KMS-11 (cell line): ENCODE results near the gene TBC1D4.

ENCODE experiments used
- H2AFZ ChIP-seq: fragments of 200-600 bp; sonication (generic); 2 replicates; pipeline ENCODE4 v1.6.1; 2016; ENCODE audit warnings: antibody characterized with exemption, mixed run types, low read depth
- H3K27ac ChIP-seq: fragments of 200-600 bp; sonication (generic); 2 replicates; pipeline ENCODE4 v1.6.1; 2016; ENCODE audit warnings: mild to moderate bottlenecking, mixed run types
- H3K27me3 ChIP-seq: fragments of 200-600 bp; sonication (generic); 2 replicates; pipeline ENCODE4 v1.6.1; 2017; ENCODE audit warnings: mild to moderate bottlenecking, low read depth, mixed run types, moderate library complexity; ENCODE audit not compliant: insufficient read depth
- H3K36me3 ChIP-seq: fragments of 200-600 bp; sonication (generic); 2 replicates; pipeline ENCODE4 v1.6.1; 2017; ENCODE audit warnings: mild to moderate bottlenecking, mixed run types; ENCODE audit not compliant: insufficient read depth
- H3K4me1 ChIP-seq: fragments of 200-600 bp; sonication (generic); 2 replicates; pipeline ENCODE4 v1.6.1; 2016; ENCODE audit warnings: mild to moderate bottlenecking, low read depth, mixed run types; ENCODE audit not compliant: poor library complexity, severe bottlenecking
- H3K4me2 ChIP-seq: fragments of 200-600 bp; sonication (generic); 2 replicates; pipeline ENCODE4 v1.7.0; 2016; ENCODE audit warnings: mild to moderate bottlenecking, mixed run types
- H3K4me3 ChIP-seq: fragments of 200-600 bp; sonication (generic); IDR thresholded peaks from 2 replicates; pipeline ENCODE4 v1.6.1; 2017; ENCODE audit warnings: low read depth, low read length, mixed read lengths; ENCODE audit not compliant: insufficient read depth
- H3K79me2 ChIP-seq: fragments of 200-600 bp; sonication (generic); 2 replicates; pipeline ENCODE4 v1.6.1; 2016; ENCODE audit warnings: low read depth, mixed run types; ENCODE audit not compliant: insufficient read depth
- H3K9ac ChIP-seq: fragments of 200-600 bp; sonication (generic); 2 replicates; pipeline ENCODE4 v1.6.1; 2016; ENCODE audit warnings: mild to moderate bottlenecking, mixed run types
- H4K20me1 ChIP-seq: fragments of 200-600 bp; sonication (generic); 2 replicates; pipeline ENCODE4 v1.6.1; 2016; ENCODE audit warnings: mild to moderate bottlenecking, mixed run types; ENCODE audit not compliant: insufficient read depth
- TF ChIP-seq, protein P1 (sequence below): fragments of 200-600 bp; sonication (generic); conservative IDR thresholded peaks from 2 replicates; pipeline ENCODE4 v1.6.1; 2017; ENCODE audit warnings: low read depth, mild to moderate bottlenecking, antibody characterized with exemption, low read length, moderate library complexity, mixed read lengths

Gene TBC1D4

GRCh38 chr13:75410207-75410606, 71.8 kb downstream of the TBC1D4 start:
- no peak overlapping the region for H3K27ac ChIP-seq
- H3K27me3 ChIP-seq = no peaks in the 10 kb centered on the region
- H3K9ac ChIP-seq = no peak overlapping the region
- H4K20me1 ChIP-seq = no peaks in the 10 kb centered on the region
- H3K79me2 ChIP-seq = no peaks in the 10 kb centered on the region
- H3K4me1 ChIP-seq = no peaks in the 10 kb centered on the region
- H2AFZ ChIP-seq = no peak overlapping the region
- no peak overlapping the region for H3K4me2 ChIP-seq
- TF ChIP-seq, protein P1, sequence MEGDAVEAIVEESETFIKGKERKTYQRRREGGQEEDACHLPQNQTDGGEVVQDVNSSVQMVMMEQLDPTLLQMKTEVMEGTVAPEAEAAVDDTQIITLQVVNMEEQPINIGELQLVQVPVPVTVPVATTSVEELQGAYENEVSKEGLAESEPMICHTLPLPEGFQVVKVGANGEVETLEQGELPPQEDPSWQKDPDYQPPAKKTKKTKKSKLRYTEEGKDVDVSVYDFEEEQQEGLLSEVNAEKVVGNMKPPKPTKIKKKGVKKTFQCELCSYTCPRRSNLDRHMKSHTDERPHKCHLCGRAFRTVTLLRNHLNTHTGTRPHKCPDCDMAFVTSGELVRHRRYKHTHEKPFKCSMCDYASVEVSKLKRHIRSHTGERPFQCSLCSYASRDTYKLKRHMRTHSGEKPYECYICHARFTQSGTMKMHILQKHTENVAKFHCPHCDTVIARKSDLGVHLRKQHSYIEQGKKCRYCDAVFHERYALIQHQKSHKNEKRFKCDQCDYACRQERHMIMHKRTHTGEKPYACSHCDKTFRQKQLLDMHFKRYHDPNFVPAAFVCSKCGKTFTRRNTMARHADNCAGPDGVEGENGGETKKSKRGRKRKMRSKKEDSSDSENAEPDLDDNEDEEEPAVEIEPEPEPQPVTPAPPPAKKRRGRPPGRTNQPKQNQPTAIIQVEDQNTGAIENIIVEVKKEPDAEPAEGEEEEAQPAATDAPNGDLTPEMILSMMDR = no peak
- H3K4me3 ChIP-seq = no peak overlapping the region
- H3K36me3 ChIP-seq = no peaks in the 10 kb centered on the region

GRCh38 chr13:75407998-75408397, 74.0 kb downstream of the TBC1D4 start:
- Histone ChIP-seq H3K4me3 (no peak overlapping the region), H3K9ac (no peak overlapping the region), H3K4me1 (peaks cover under 1% of the 10 kb centered on the region), H3K4me2 (no peak overlapping the region), H3K27me3 (no peaks in the 10 kb centered on the region), H2AFZ (no peak overlapping the region), H4K20me1 (no peaks in the 10 kb centered on the region), H3K27ac (no peak overlapping the region), H3K79me2 (no peaks in the 10 kb centered on the region), H3K36me3 (no peaks in the 10 kb centered on the region)
- TF ChIP-seq, protein P1 = no peak

- Histone ChIP-seq H3K79me2 (no peaks in the 10 kb centered on the region), H3K4me1 (peaks cover 6% of the 10 kb centered on the region), H3K9ac (no peak overlapping the region), H3K36me3 (no peaks in the 10 kb centered on the region), H2AFZ (no peak overlapping the region), H3K4me2 (no peak overlapping the region), H4K20me1 (no peaks in the 10 kb centered on the region), H3K27ac (no peak overlapping the region), H3K4me3 (no peak overlapping the region), H3K27me3 (no peaks in the 10 kb centered on the region)
- TF ChIP-seq, protein P1 = no peak
These were observed 74.5 kb downstream of the TBC1D4 start for GRCh38 chr13:75407473-75407872.

DNA sequence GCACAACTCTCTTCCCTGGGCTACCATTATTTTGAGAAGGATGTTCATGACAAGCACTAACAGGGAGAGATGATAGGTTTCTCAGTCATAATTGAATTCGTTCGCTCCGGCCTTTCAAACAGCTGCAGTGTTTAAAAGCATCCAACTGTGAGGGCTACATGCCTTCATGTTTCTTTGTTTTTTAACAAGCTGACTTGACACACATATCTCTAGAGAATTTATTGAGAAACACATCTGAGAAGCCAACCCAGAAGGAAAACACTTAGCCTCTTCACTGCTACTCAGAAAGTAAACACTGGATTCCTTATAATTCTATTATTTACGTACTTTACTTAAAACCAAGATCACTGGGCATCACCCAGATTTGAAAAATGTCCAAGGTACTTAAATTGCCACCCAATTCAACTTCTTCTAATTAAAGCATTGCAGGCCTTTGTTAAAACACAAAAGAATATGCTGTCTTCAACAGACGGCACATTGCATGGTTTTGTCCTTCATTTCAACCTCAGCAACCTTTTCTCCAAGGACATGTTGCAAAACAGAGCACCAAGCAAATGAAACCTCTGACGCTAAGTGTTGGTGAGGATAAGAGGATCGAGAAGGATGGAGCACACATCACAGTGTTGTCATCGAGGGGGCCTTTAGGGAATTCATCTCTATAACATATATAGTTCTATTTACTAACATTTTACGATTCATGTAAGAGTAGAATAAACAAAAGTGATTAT, 75.8 kb downstream of the TBC1D4 start:
- no peaks in the 10 kb centered on the region for H3K27me3 ChIP-seq
- no peak overlapping the region for H2AFZ ChIP-seq
- H3K4me1 ChIP-seq = peaks cover 6% of the 10 kb centered on the region
- no peak overlapping the region for H3K4me2 ChIP-seq
- H3K27ac ChIP-seq = no peak overlapping the region
- TF ChIP-seq, protein P1 = no peak
- H3K36me3 ChIP-seq = no peaks in the 10 kb centered on the region
- no peaks in the 10 kb centered on the region for H4K20me1 ChIP-seq
- H3K9ac ChIP-seq = no peak overlapping the region
- H3K79me2 ChIP-seq = no peaks in the 10 kb centered on the region
- H3K4me3 ChIP-seq = no peak overlapping the region
